Measurements from ENCODE around the gene XRCC4. TPM values are rescaled to one million over a fixed set of nuclear protein-coding genes. Genes with fewer than 3 reads are reported as not detected.

XRCC4 gene
- total RNA-seq, 1 experiment from 2014 or later, result 24.6 TPM

DNA sequence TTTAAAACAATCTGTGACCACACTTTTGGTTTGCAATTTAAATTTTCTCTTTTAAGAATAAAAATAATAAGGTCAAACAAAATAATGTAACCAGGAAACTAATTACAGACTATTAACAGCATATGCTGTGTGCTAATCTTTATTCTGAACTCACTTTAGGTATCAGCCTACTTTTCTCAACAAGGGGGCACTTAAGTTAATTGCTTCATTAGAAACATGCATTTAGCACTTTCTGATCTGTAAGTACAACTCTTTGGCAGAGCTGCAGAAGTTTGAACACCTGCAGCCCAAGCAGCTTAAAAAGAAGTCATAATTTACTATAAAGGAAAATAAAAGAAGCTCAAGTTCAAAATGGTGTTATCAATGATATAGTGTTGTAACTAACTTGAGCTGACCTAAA, 21.7 kb downstream of the XRCC4 start:
- H3K9me2 ChIP-seq (ENCODE audit: insufficient read depth), result no peaks in the 10 kb centered on the region
- H3K4me2 ChIP-seq (ENCODE audit: low read length), result peak overlapping the region; percentile 7; the same call in 1 of the 2 replicates
- ChIA-PET RAD21 (ENCODE audit: low non-redundant PET in 1 of 2, low total read pairs in 2 of 2, uncharacterized antibody in 2 of 2, unreplicated experiment in 2 of 2) (no interaction called here), POLR2A (no interaction called here), CTCF (no interaction called here)
- no peak for DNase-seq (ENCODE audit: low read depth, low spot score)
- intact Hi-C loops (cut with micrococcal nuclease), result loop anchor here (5.0 kb wide), 1 partner anchor 137 kb away; no protein-coding TSS in a partner anchor
- peaks cover 83% of the 10 kb centered on the region for H3K79me2 ChIP-seq (ENCODE audit: insufficient read depth, low read length)
- no peaks in the 10 kb centered on the region for H3K36me3 ChIP-seq (ENCODE audit: control insufficient read depth in 1 of 2, insufficient read depth in 2 of 2, low read length in 2 of 2)
- peaks cover 44 to 58% of the 10 kb centered on the region in 2 experiments for H3K4me1 ChIP-seq (ENCODE audit: control insufficient read depth in 1 of 2, insufficient read depth in 2 of 2, low read length in 2 of 2)
- no peak for ATAC-seq
- H3K4me3 ChIP-seq (replicated peaks in 1 of 2; ENCODE audit: low read depth in 1 of 2, low read length in 2 of 2), result no peak overlapping the region
- H2AFZ ChIP-seq (ENCODE audit: low read depth, low read length, poor library complexity, severe bottlenecking), result no peak overlapping the region
- BruUV-seq (replicated peaks), result no TSS peak
- H3K9me3 ChIP-seq (ENCODE audit: control insufficient read depth in 1 of 2, insufficient read depth in 1 of 2, low read depth in 1 of 2, low read length in 2 of 2), result no peaks in the 10 kb centered on the region
- no peak for TF ChIP-seq EZH2 (IDR thresholded peaks at IDR 0.05)
- H3K27ac ChIP-seq (ENCODE audit: low read depth, low read length), result peak overlapping the region; percentile 66; the same call in 1 of the 2 replicates
- no peaks in the 10 kb centered on the region for H3K27me3 ChIP-seq (ENCODE audit: insufficient read depth, low read length)
- H4K20me1 ChIP-seq (ENCODE audit: insufficient read depth), result no peaks in the 10 kb centered on the region
- no peak overlapping the region for H3K9ac ChIP-seq (ENCODE audit: low read length)

DNA sequence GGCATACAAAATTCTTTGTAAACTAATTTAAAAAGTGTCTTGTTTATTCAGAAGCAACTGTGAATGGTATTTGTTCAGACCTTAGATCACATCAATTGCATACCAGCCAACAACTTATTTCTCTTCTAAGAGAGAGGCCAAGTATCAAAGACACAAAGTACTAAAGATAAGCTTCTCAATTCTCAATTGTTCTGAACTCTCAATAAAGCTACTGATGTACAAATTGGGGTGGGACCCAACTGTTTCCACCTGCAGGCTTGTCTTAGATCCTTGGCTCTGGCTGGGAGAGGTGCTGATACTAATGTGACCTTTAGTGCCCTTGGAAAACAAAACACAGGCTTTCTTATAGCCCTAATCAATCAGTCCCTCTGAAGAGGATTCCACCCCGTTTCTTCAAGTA, 22.1 kb downstream of the XRCC4 start:
- H3K4me3 ChIP-seq (replicated peaks in 1 of 2; ENCODE audit: low read depth in 1 of 2, low read length in 2 of 2), result no peak overlapping the region
- BruUV-seq (replicated peaks), result no TSS peak
- H3K27me3 ChIP-seq (ENCODE audit: insufficient read depth, low read length), result no peaks in the 10 kb centered on the region
- ChIA-PET CTCF (no interaction called here), RAD21 (ENCODE audit: low non-redundant PET in 1 of 2, low total read pairs in 2 of 2, uncharacterized antibody in 2 of 2, unreplicated experiment in 2 of 2) (no interaction called here), POLR2A (no interaction called here)
- no peaks in the 10 kb centered on the region for H4K20me1 ChIP-seq (ENCODE audit: insufficient read depth)
- TF ChIP-seq RAD21 (IDR thresholded peaks at IDR 0.05; ENCODE audit: low read depth), result no peak
- peak; percentile 78 for TF ChIP-seq TCF7L2 (IDR thresholded peaks at IDR 0.05; ENCODE audit: borderline replicate concordance, extremely low read depth, insufficient read depth, insufficient read length)
- H3K27ac ChIP-seq (ENCODE audit: low read depth, low read length), result no peak overlapping the region
- no peak for DNase-seq (ENCODE audit: low read depth, low spot score)
- H2AFZ ChIP-seq (ENCODE audit: low read depth, low read length, poor library complexity, severe bottlenecking), result no peak overlapping the region
- H3K9ac ChIP-seq (ENCODE audit: low read length), result no peak overlapping the region
- H3K79me2 ChIP-seq (ENCODE audit: insufficient read depth, low read length), result peaks cover 83% of the 10 kb centered on the region
- peaks cover 44 to 58% of the 10 kb centered on the region in 2 experiments for H3K4me1 ChIP-seq (ENCODE audit: control insufficient read depth in 1 of 2, insufficient read depth in 2 of 2, low read length in 2 of 2)
- peak overlapping the region; percentile 7; the same call in 1 of the 2 replicates for H3K4me2 ChIP-seq (ENCODE audit: low read length)
- no peak for ATAC-seq
- no peaks in the 10 kb centered on the region for H3K9me2 ChIP-seq (ENCODE audit: insufficient read depth)
- H3K9me3 ChIP-seq (ENCODE audit: control insufficient read depth in 1 of 2, insufficient read depth in 1 of 2, low read depth in 1 of 2, low read length in 2 of 2), result no peaks in the 10 kb centered on the region
- no peaks in the 10 kb centered on the region for H3K36me3 ChIP-seq (ENCODE audit: control insufficient read depth in 1 of 2, insufficient read depth in 2 of 2, low read length in 2 of 2)
- intact Hi-C loops (cut with micrococcal nuclease), result loop anchor here (5.0 kb wide), 1 partner anchor 137 kb away; no protein-coding TSS in a partner anchor
